B cell (primary cell): ENCODE measurements around the gene CHD2. TPM values are rescaled to one million over a fixed set of nuclear protein-coding genes. Genes with fewer than 3 reads are reported as not detected.
A peak's percentile ranks its signal among the peaks of the same experiment; 100 is the strongest.

Source experiments
- ATAC-seq: fragments of 200-7000 bp; cut with Tn5 transposase; one replicate; pipeline ENCODE4 v1.10.0; 2021; ENCODE audit warnings: low read depth, mild to moderate bottlenecking, moderate number of reproducible peaks, moderate library complexity
- CTCF ChIA-PET: fragments of 350-600 bp; sonication (Branson Sonifier 250); formaldehyde crosslinking; loops from one replicate; lab custom pipeline; 2021; ENCODE audit warnings: antibody characterized with exemption, inconsistent platforms; lab: Charles Lee
- POLR2A ChIA-PET: fragments of 350-600 bp; sonication (Branson Sonifier 250); formaldehyde crosslinking; loops from one replicate; lab custom pipeline; 2021; ENCODE audit warnings: antibody characterized with exemption; lab: Charles Lee
- DNase-seq: peaks from one replicate; pipeline ENCODE4 v3.0.0; 2013
- H2AFZ ChIP-seq: 2 replicates; pipeline ENCODE4 v1.6.1; 2012; ENCODE audit warnings: mild to moderate bottlenecking, low read depth, low read length; ENCODE audit not compliant: insufficient read depth, poor library complexity, severe bottlenecking
- H3K27ac ChIP-seq, 2 donors: 1 replicate in 1 of 2; 2 replicates in 1 of 2; pipeline ENCODE4 v1.5.1; 2012 to 2013; ENCODE audit warnings: low read length in 2 of 2, mild to moderate bottlenecking in 2 of 2, moderate library complexity in 1 of 2
- H3K27me3 ChIP-seq, 4 experiments: fragments of 200-600 bp in 1 of 4; sonication (generic) in 1 of 4; replicated peaks in 1 of 4; 1 replicate in 2 of 4; 2 replicates in 2 of 4; pipeline versions ENCODE4 v1.6.1 to v1.7.0; 2013 to 2016; ENCODE audit warnings: low read length in 3 of 4, mild to moderate bottlenecking in 2 of 4, mixed read lengths in 1 of 4, moderate library complexity in 1 of 4; ENCODE audit not compliant: insufficient read depth in 4 of 4, control insufficient read depth in 3 of 4; ENCODE audit errors: control extremely low read depth in 1 of 4
- H3K36me3 ChIP-seq, 2 experiments: replicated peaks in 1 of 2; 1 replicate in 1 of 2; 2 replicates in 1 of 2; pipeline versions ENCODE4 v1.6.1 to v1.7.1; 2013; ENCODE audit warnings: low read length in 1 of 2; ENCODE audit not compliant: insufficient read depth in 2 of 2, control insufficient read depth in 1 of 2; ENCODE audit errors: control extremely low read depth in 1 of 2, extremely low read depth in 1 of 2
- H3K4me1 ChIP-seq, 2 donors: fragments of 200-600 bp in 1 of 2; sonication (generic) in 1 of 2; 1 replicate in 1 of 2; 2 replicates in 1 of 2; pipeline versions ENCODE4 v1.5.1 to v1.6.1; 2013 to 2017; ENCODE audit warnings: low read length in 2 of 2; ENCODE audit not compliant: control insufficient read depth in 2 of 2, insufficient read depth in 2 of 2
- H3K4me2 ChIP-seq: replicated peaks from 2 replicates; pipeline ENCODE3; 2012; ENCODE audit warnings: mild to moderate bottlenecking, low read depth, low read length; ENCODE audit not compliant: poor library complexity, severe bottlenecking
- H3K4me3 ChIP-seq, 5 experiments: fragments of 200-600 bp in 1 of 5; sonication (generic) in 1 of 5; 1 replicate in 3 of 5; 2 replicates in 2 of 5; pipeline versions ENCODE4 v1.5.1 to v1.7.0; 2011 to 2016; ENCODE audit warnings: low read length in 4 of 5, mild to moderate bottlenecking in 4 of 5, low read depth in 2 of 5, control low read depth in 1 of 5, moderate library complexity in 1 of 5; ENCODE audit not compliant: insufficient read depth in 1 of 5; ENCODE audit errors: control extremely low read depth in 1 of 5, extremely low read depth in 1 of 5
- H3K79me2 ChIP-seq: fragments of 200-600 bp; sonication (generic); one replicate; pipeline ENCODE4 v1.6.0; 2016; ENCODE audit warnings: low read length; ENCODE audit not compliant: control insufficient read depth, insufficient read depth
- H3K9ac ChIP-seq: fragments of 200-600 bp; sonication (generic); 2 replicates; pipeline ENCODE4 v1.6.1; 2017; ENCODE audit warnings: mild to moderate bottlenecking, low read length, moderate library complexity
- H3K9me3 ChIP-seq, 3 donors: one replicate each; pipeline versions ENCODE4 v1.6.1 to v1.7.1; 2013; ENCODE audit warnings: low read length in 2 of 3; ENCODE audit not compliant: control insufficient read depth in 2 of 3, insufficient read depth in 1 of 3; ENCODE audit errors: control extremely low read depth in 1 of 3
- H4K20me1 ChIP-seq: 2 replicates; pipeline ENCODE4 v1.6.0; 2012; ENCODE audit warnings: mild to moderate bottlenecking, low read length; ENCODE audit not compliant: insufficient read depth, control insufficient read depth, poor library complexity, severe bottlenecking
- H3K27ac Mint-ChIP-seq: one replicate; pipeline ENCODE4 v1.8.0; 2021; ENCODE audit warnings: mixed read lengths
- H3K27me3 Mint-ChIP-seq: one replicate; pipeline ENCODE4 v1.8.0; 2021; ENCODE audit warnings: mixed read lengths
- H3K4me1 Mint-ChIP-seq: one replicate; pipeline ENCODE4 v1.8.0; 2021; ENCODE audit warnings: mixed read lengths
- H3K4me3 Mint-ChIP-seq: one replicate; pipeline ENCODE4 v1.8.0; 2021; ENCODE audit warnings: mixed read lengths
- H3K9me3 Mint-ChIP-seq: one replicate; pipeline ENCODE4 v1.8.0; 2022; ENCODE audit warnings: mixed read lengths; ENCODE audit not compliant: insufficient read depth
- CTCF ChIP-seq: fragments of 200-600 bp; IDR thresholded peaks from one replicate; pipeline ENCODE4 v1.8.0; 2022; ENCODE audit warnings: antibody characterized with exemption, mild to moderate bottlenecking
- EZH2 ChIP-seq: IDR thresholded peaks from 2 replicates; pipeline ENCODE4 v1.6.1; 2012; ENCODE audit warnings: borderline replicate concordance, low read depth, mild to moderate bottlenecking, moderate library complexity, low read length; ENCODE audit not compliant: insufficient read depth, poor library complexity, severe bottlenecking
- WGBS: methylation state at CpG from one replicate; pipeline ENCODE4 v1.1.5; 2013; ENCODE audit warnings: missing lambda C conversion rate; ENCODE audit not compliant: insufficient coverage; 5-methylcytosine and 5-hydroxymethylcytosine counted together
- intact Hi-C: fragments of 100-400 bp; cut with micrococcal nuclease; formaldehyde crosslinking; loops from one replicate; pipeline ENCODE4 v1.10.0; 2022
- polyA plus RNA-seq: library from polyadenylated mRNA; depleted of rRNA; stranded (reverse); fragments of >200 nt; gene quantifications from 2 replicates; pipeline ENCODE4 v1.2.3, GENCODE V29; 2012
- total RNA-seq, 2 donors: library from RNA; stranded (reverse); fragments of 120-200 nt in 1 of 2; gene quantifications; 1 replicate in 1 of 2; 2 replicates in 1 of 2; pipeline versions ENCODE4 v1.2.3 to v1.2.4, GENCODE V29; 2013 to 2022

CHD2 gene
- total and polyA plus RNA-seq, 2 donors (not counting 1 experiment from before 2014, with no cell fraction given), result 86.9 to 353 TPM

GRCh38 chr15:92886042-92886537, 14.0 kb upstream of the CHD2 start:
- H3K79me2 ChIP-seq, result peaks cover 86% of the 10 kb centered on the region
- no peak for TF ChIP-seq EZH2
- no peak for TF ChIP-seq CTCF
- peak overlapping the region; percentile 14 for H3K9ac ChIP-seq
- no peak overlapping the region for H2AFZ ChIP-seq
- no peaks in the 10 kb centered on the region for H3K9me3 Mint-ChIP-seq
- POLR2A ChIA-PET, result interaction anchor here (4.3 to 7.9 kb wide), 3 partner anchors 16 to 76 kb away, joined by 44 to 266 read pairs (median 117); partner anchors contain the start of gene CHD2
- CTCF ChIA-PET, result interaction anchor here (1.0 to 5.7 kb wide), 6 partner anchors 14 to 90 kb away, joined by 3 to 75 read pairs (median 6); partner anchors contain the start of gene CHD2
- peak overlapping the region; percentile 11 for H3K4me3 Mint-ChIP-seq
- no CpG with 5 or more reads among the region's 2 CpGs for WGBS
- no peaks in the 10 kb centered on the region for H3K27me3 ChIP-seq
- peaks cover 0 to 4% (median 0%) of the 10 kb centered on the region in 3 donors for H3K9me3 ChIP-seq
- H3K4me1 Mint-ChIP-seq, result peaks cover 59% of the 10 kb centered on the region
- no peak overlapping the region for H3K27ac Mint-ChIP-seq
- no peaks in the 10 kb centered on the region for H3K27me3 Mint-ChIP-seq
- peak overlapping the region in 1 of 5 experiments; percentile 100 for H3K4me3 ChIP-seq
- ATAC-seq, result no peak
- peak overlapping the region in 1 of 2 donors; percentile 97 for H3K27ac ChIP-seq
- peaks cover 19 to 55% of the 10 kb centered on the region in 2 donors for H3K4me1 ChIP-seq
- intact Hi-C loops, result no loop called here
- peak; percentile 4 for DNase-seq
- H4K20me1 ChIP-seq, result peaks cover 8% of the 10 kb centered on the region
- peaks cover 9 to 48% of the 10 kb centered on the region in 2 experiments for H3K36me3 ChIP-seq
- peak overlapping the region; percentile 85 for H3K4me2 ChIP-seq

- H3K27ac ChIP-seq, result peak overlapping the region; percentile 9 to 20
- peaks cover 90% of the 10 kb centered on the region for H3K79me2 ChIP-seq
- H3K9me3 Mint-ChIP-seq, result no peaks in the 10 kb centered on the region
- H3K4me3 Mint-ChIP-seq, result no peak overlapping the region
- WGBS, result no CpG with 5 or more reads among the region's 8 CpGs
- no peak overlapping the region for H3K4me3 ChIP-seq
- no peak for TF ChIP-seq CTCF
- TF ChIP-seq EZH2, result no peak
- peaks cover 0 to 4% (median 0%) of the 10 kb centered on the region in 3 donors for H3K9me3 ChIP-seq
- ChIA-PET CTCF (interaction anchor here (1.4 to 2.0 kb wide), 3 partner anchors 13 to 91 kb away, joined by 5 to 8 read pairs (median 5); partner anchors contain the start of gene CHD2), POLR2A (interaction anchor here (0.5 to 7.9 kb wide), 2 partner anchors 13 to 76 kb away, joined by 4 to 266 read pairs; partner anchors contain the start of gene CHD2)
- no peak overlapping the region for H3K4me2 ChIP-seq
- peaks cover 9 to 53% of the 10 kb centered on the region in 2 experiments for H3K36me3 ChIP-seq
- DNase-seq (no peak), ATAC-seq (no peak)
- H3K27me3 Mint-ChIP-seq, result no peaks in the 10 kb centered on the region
- peaks cover 57% of the 10 kb centered on the region for H3K4me1 Mint-ChIP-seq
- peaks cover 11 to 53% of the 10 kb centered on the region in 2 donors for H3K4me1 ChIP-seq
- H2AFZ ChIP-seq, result no peak overlapping the region
- H3K9ac ChIP-seq, result no peak overlapping the region
- no peaks in the 10 kb centered on the region for H3K27me3 ChIP-seq
- peak overlapping the region; percentile 26 for H3K27ac Mint-ChIP-seq
- intact Hi-C loops, result loop anchor here (1.0 kb wide), 1 partner anchor 9 kb away; no protein-coding TSS in a partner anchor
- peaks cover 8% of the 10 kb centered on the region for H4K20me1 ChIP-seq
These were observed 13.3 kb upstream of the CHD2 start for GRCh38 chr15:92886815-92887214.
